Measurements from ENCODE around the gene VHLL.
A peak's percentile ranks its signal among the peaks of the same experiment; 100 is the strongest.
"Not testable (repeated sequence)": the region's sequence is repeated elsewhere in the genome, so short reads cannot be mapped to it uniquely, and the experiment has no call there.

The VHLL gene

GRCh38 chr1:156298852-156299357 lies at the start of gene VHLL:
Gene VHLL (minus strand): TSS chr1:156299307. CDS start chr1:156299189, 118 bp downstream.
- DNase-seq, result no peak

- no peak for DNase-seq
These were observed 48.2 kb upstream of the VHLL start for GRCh38 chr1:156347331-156347730.

DNA sequence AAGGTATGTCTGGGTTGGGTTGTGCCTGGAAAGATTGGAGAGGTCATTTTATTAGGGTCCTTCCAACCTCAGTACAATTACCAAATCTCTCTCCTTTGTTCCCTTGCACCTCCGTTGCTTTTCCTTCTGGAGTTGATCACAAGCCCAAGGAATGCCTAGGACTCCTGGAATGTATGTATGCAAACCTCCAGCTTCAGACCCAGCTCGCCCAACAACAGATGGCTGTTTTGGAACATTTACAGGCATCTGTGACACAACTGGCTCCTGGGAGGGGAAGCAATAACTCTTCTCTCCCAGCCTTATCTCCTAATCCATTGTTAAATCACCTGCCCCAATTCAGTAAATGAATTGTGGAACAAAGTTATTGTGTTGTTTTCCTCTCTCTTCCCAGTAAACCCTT lies 47.5 kb upstream of the VHLL start:
- no peak for DNase-seq

- not testable (repeated sequence) for DNase-seq
These were observed 46.9 kb upstream of the VHLL start for GRCh38 chr1:156346035-156346434.

- no peak for DNase-seq
These were observed 45.3 kb upstream of the VHLL start for GRCh38 chr1:156344409-156344808.

DNA sequence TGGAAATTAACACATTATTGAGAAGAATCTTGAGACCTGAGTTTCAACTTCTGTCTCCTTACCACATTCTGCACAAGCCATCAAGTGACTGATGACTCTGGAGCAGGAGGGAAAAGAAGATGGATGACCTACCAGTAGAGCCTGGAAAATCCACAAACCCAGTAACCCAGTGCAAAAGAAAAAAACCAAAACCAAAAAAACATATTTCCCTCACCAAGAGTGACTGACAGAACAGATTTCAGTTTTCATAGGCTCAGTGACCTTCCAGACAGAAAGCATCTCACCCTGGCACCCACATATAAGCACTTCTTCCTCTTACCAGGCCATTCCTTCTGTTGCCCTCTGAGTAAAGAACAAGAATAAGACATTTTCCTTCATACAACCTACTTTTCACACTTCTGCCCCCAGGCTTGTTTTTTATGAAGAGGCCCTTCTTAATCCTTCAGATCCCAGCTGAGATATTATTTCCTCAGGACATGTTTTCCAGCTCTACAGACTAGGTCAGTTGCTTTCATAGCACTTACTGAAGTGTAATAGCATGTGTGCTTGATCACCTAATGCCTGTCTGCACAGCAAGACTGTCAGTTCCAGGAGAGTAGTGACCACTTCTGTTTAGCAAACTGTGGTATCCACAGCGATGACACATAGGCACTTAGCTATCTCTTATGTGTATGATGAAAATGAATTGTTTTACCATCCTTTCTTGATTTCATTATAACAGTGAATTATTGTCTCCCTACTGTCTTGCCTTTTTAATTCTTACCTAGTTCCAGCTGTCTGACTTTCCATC lies 43.3 kb upstream of the VHLL start:
- no peak for DNase-seq

DNA sequence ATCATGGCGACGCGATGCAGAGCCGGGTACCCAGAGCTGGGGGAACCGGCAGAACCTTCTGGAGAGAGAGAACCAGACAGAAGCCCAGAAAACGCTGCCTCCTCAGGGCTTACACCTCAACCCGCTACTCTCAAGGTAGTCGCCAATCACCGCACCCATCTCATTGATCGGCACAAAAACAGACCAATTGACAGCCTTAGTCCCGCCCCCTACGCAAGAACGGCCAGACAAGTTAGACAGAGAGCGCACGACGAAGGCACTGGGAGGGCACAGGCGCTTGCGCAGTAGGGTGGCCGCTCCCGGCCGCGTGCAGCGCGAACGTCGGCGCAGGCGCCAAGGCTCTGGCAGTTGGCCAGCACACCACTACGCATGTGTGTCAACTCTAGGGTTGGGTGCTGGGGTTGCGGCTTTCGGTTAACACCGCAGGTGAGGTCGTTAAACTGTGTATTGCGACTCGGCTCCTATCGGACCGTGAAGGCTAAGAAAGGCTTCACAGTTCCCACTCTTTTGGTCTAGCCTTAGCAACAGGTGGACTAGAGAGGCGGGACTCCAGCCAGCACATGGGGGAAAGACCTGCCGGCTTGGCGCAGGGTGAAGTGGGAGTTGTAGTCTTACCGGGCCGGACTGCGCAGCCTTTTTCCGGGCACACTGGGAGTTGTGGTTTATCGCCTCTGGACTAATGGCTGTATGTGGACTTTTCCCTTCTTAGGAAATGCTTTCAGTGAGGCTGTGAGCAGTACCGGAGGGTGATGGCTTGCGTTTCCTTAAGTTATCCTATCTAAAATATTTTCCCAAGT lies 39.3 kb upstream of the VHLL start, which contains the start of the genes CCT3 and TSACC:
CCT3 (minus strand) TSS at position 113 of the 797 bp plus-strand sequence; CDS start at position 5, 108 bp downstream.
TSACC (plus strand) TSS at position 347 of the 797 bp plus-strand sequence. CDS start 1,232 bp downstream, outside the sequence.
- DNase-seq, result peak; percentile 99

DNA sequence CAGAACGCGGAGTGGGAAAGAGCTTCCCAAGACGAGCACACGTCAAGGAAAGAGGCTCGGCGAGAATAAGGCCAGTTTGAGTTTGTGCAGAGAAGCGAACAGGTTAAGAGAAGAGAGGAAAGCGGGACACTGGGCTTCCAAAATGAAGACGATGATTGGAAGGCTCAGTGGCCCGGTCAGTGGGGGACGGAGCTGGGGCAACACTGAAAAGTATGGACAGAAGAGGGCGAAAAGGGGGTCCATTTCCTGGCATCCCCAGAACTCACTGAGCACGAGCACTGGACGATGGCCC lies 38.7 kb upstream of the VHLL start:
- no peak for DNase-seq

DNA sequence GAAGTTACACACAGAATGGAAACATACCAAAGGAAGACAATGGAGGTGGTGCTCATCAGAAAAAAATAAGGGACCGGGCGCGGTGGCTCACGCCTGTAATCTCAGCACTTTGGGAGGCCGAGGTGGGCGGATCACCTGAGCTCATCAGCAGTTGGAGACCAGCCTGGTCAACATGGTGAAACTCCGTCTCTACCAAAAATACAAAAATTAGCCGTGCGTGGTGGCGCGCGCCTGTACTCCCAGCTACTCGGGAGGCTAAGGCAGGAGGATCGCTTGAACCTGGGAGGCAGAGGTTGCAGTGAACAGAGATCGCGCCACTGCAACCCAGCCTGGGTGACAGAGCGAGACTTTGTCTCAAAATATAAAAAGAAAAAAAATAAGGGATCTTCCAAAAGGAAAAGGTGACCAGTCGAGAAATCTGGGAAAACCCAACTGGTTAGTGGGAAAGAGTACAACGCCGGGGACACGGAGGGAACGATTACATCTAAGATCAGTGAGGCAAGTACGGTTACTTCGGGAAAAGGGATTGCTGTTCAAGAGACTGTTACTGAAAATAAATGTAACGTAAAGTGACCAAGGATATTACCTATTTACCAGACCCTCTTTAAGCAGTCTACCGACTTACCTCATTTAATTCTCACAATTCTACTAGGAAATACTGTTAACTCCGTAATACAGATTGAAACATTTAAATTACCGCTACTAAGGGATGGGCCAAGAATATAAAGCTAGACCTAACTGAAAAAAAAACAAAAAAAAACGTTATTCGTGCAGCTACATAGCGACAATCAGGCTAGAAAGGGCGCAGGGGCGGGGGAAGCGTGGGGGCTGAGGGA lies 38.2 kb upstream of the VHLL start:
- no peak for DNase-seq

DNA sequence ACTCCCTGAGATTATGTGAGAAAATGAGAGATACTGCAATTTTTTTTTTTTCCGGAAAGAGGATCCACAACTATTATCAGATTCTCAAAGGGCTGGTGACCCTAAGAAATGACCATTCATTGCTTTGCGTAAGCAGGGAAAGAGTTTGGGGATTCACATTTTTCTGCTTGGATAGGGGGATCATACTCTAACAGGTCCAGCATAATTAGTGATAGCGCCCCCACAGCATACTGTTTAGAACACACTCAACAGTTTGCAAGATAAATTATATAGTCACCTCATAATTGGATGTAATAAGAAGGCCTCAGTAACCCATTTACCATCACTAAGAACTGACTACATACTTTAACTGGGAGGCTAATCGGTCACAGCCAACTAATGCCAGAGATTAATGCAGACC lies 37.1 kb upstream of the VHLL start:
- DNase-seq, result no peak

GRCh38 chr1:156323179-156323578 lies 24.1 kb upstream of the VHLL start:
- not testable (repeated sequence) for DNase-seq

- no peak for DNase-seq
These were observed 21.5 kb upstream of the VHLL start for GRCh38 chr1:156320560-156320959.

GRCh38 chr1:156319664-156320063 lies 20.6 kb upstream of the VHLL start:
- no peak for DNase-seq

DNA sequence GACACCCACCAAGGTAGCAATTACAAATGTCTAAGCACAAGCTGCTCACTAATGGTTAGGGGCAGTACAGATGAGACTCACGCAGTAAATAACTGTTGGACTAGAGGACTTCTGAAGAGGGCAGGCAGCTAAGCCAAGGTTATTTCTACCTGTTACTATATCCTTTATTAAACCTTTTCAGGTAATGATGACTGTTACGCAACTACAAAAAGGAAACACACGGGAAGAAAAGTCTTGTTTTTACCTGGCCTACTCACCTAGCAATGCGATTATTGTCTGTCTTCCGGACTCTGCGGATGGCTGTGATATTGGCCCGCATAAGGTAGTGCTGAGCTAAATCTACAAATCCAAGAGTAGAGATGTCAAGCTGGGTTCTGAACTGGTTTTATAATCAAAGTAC lies 17.8 kb upstream of the VHLL start:
- no peak for DNase-seq

DNA sequence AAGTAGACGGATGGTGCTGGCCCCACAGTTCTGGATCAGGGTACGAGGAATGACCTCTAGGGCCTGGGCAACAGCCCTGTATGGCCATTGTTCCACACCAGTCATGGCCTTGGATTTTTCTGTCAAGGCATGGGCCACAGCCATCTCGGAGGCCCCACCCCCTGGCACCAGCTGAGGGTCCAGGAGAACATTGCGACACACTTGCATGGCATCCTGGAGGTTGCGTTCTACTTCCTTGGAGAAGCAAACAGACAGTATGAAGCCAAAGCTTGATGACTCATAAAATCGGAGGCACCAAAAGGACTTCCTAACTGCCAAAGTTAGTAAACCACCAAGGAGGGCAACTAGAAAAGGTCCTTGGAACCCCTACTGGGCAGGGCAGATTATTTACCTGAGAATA lies 11.9 kb upstream of the VHLL start:
- no peak for DNase-seq

DNA sequence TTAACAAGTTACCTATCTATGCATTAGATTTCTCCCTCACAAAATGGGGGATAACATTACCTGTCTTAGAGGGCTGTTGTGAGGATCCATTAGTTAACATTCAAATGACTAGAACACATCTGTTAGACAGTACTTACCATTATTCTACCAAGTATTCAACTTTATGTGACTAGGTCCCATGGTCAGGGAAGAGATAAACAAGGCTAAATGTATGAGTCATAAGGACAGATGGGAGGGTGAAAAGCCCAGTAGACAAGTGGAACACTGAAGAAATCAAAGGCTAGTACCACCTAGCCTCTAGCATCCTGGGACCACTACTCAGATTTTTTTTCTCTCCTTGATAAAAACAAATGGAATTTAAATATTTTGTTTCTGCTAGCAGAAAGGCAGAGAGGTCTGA lies 9.0 kb upstream of the VHLL start:
- no peak for DNase-seq

GRCh38 chr1:156305215-156305614 lies 6.1 kb upstream of the VHLL start:
- DNase-seq, result no peak

GRCh38 chr1:156303241-156303640 lies 4.1 kb upstream of the VHLL start:
- no peak for DNase-seq

DNA sequence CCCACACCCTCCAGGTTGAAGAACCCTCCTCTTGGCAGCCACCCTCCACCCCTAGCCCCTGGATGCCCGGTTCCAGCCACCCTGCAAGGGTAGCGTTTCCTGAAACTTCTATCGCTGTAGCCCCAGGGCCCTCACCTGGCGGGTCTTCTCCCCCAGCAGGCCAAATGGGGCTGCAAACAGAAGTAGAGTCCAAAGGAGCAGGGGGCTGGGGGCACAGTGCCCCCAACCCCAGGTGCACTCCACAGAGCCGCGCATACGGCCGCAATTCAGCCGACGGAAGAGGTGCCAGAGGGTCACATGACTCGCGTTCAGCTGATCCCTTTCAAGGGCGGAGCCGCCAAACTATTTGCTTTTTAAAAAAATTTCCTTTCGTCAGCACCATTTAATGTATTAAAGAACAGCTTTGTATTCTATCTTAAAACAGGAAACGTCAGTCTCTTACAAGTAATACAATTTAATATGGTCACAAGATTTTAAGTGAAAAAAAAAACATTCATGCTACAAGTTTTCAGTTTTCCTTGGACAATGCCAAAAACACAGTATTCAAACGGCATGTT lies 3.6 kb downstream of the VHLL start, which contains the start of gene GLMP:
GLMP (minus strand) TSS at position 289 of the 557 bp plus-strand sequence; CDS start at position 255, 34 bp downstream.
- DNase-seq, result peak; percentile 71

DNA sequence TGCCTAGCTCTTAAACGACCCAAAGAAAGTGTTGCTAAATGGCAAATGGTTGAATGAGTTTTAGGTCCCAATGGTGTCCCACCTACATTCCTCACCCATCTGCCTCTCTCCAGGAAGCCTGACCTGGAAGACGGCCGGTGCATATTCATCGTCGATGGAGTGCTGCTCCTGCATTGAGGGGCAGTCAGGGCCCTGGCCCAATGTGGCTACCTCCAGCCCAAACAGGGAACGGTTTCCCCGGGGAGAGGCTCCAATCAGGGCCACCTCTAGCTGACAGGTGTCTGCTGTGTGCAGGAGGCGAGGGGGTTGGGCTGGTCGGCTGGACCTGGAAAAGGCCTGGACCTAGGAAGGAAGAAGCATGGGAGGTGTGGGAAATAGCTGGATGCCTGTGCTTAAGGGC lies 5.2 kb downstream of the VHLL start:
- no peak for DNase-seq

DNA sequence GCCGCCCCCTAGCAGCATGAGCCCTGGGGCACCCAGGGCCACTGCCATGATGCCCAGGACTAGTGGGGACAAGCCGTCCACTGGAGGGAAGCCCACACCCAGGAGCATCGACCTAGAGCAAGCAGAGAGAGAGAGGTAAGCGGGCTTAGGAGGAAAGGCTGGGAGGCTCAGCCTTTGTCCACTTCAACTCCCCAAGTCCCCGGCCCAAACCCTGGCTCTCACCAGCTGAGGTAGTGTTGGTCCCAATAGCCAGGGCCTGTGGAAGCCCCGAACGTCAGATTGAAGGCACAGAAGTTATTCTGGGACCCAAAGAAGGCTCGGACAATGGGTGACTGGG lies 6.0 kb downstream of the VHLL start:
- DNase-seq, result no peak

DNA sequence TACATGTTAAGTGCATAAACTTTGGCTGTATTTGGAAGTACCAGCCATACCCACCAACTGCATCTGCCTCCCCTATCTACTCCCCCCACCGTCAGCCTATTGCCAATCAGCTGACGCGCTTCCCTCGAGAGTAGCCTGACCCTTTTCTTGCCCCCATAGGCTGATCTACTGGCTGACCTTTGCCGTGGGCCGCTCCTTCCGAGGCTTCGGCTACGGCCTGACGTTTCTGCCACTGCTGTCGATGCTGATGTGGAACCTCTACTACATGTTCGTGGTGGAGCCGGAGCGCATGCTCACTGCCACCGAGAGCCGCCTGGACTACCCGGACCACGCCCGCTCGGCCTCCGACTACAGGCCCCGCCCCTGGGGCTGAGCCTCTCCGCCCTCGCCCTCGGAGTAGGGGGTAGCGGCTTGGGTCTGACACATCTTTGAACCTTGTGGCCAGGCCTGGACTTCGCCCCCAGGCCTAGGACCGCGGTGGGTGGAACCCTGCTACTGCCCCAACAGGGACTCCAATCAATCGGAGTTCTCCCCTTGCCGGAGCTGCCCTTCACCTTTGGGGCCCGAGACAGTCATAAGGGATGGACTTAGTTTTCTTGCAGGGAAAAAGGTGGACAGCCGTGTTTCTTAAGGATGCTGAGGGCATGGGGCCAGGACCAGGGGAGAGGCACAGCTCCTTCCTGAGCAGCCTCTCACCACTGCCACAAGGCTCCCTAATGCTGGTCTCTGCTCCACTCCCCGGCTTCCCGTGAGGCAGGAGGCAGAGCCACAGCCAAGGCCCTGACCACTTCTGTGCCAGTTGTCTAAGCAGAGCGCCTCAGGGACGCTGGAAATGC lies 7.7 kb downstream of the VHLL start:
- DNase-seq, result peak; percentile 90
